ENCODE measurements around the gene RAB33A.

The RAB33A gene

DNA sequence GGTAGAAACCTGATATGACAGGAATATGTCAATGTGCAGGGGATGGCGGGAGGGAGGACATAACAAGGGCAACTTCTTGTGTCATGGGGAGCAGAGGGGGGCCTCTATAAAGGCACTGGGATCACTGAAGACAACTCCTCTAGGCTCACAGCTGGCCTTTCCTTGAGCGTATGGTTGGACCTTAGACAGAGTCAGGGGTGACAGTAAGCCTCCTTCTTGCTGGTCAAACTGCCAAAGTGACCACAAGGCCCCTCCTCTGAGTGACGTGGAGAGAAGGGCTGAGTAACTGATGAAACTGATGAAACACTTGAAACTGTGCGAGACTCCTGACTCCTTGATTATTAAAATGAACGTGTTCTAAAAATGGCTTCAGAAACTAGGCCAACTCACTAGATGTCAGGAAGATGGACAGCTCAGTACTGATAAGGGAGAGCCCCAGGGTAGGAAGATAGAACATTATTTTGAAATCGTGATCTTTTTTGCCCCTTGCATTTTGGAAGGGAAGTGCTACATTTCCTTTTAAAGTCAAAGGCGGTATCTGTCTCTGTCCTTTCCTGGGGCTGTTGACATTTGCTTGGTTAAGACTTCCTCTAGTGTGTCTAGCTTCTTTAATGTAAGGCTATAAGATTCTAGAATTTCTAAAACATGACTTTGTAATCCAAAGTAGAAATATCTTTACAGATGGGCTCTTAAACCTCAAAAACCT lies 1.6 kb downstream of the RAB33A start:
- Mint-ChIP-seq H3K4me3 (peak overlapping the region; percentile 79), H3K9me3 (peaks cover 42% of the 10 kb centered on the region), H3K27me3 (ENCODE audit: low read depth, poor library complexity) (peaks cover 34% of the 10 kb centered on the region), H3K36me3 (ENCODE audit: low read depth) (no peaks in the 10 kb centered on the region), H3K27ac (no peak overlapping the region), H3K4me1 (peaks cover 19% of the 10 kb centered on the region)
- TF ChIP-seq, protein P1, sequence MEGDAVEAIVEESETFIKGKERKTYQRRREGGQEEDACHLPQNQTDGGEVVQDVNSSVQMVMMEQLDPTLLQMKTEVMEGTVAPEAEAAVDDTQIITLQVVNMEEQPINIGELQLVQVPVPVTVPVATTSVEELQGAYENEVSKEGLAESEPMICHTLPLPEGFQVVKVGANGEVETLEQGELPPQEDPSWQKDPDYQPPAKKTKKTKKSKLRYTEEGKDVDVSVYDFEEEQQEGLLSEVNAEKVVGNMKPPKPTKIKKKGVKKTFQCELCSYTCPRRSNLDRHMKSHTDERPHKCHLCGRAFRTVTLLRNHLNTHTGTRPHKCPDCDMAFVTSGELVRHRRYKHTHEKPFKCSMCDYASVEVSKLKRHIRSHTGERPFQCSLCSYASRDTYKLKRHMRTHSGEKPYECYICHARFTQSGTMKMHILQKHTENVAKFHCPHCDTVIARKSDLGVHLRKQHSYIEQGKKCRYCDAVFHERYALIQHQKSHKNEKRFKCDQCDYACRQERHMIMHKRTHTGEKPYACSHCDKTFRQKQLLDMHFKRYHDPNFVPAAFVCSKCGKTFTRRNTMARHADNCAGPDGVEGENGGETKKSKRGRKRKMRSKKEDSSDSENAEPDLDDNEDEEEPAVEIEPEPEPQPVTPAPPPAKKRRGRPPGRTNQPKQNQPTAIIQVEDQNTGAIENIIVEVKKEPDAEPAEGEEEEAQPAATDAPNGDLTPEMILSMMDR (IDR thresholded peaks at IDR 0.05): no peak
- DNase-seq: no peak

GRCh38 chrX:130174045-130174704 lies 2.4 kb downstream of the RAB33A start:
- Mint-ChIP-seq H3K27ac (no peak overlapping the region), H3K36me3 (ENCODE audit: low read depth) (no peaks in the 10 kb centered on the region), H3K9me3 (peaks cover 38% of the 10 kb centered on the region), H3K4me3 (no peak overlapping the region), H3K27me3 (ENCODE audit: low read depth, poor library complexity) (peaks cover 34% of the 10 kb centered on the region), H3K4me1 (peaks cover 19% of the 10 kb centered on the region)
- TF ChIP-seq, protein P1 (IDR thresholded peaks at IDR 0.05): no peak
- no peak for DNase-seq

DNA sequence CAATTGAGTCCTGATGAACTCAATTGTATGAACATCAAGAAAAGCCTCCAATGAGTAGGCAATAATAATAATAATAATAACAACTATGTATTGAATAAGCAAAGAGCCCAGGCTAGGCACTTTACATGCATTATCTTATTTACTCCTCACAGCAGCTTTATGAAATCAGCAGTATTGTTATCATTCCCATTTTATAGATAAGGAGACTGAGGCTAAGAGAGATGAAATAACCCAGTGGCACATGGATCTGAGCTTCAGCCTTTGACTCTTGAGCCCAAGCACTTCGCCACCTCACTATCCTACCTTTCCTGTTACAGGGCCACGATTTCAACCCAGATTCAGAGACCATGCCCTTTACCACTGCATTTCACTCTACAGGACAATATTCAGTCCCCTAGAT lies 3.2 kb downstream of the RAB33A start:
- no peak overlapping the region for H3K4me3 Mint-ChIP-seq
- TF ChIP-seq, protein P1 (IDR thresholded peaks at IDR 0.05): no peak
- H3K36me3 Mint-ChIP-seq (ENCODE audit: low read depth): no peaks in the 10 kb centered on the region
- no peak overlapping the region for H3K27ac Mint-ChIP-seq
- H3K27me3 Mint-ChIP-seq (ENCODE audit: low read depth, poor library complexity): peaks cover 34% of the 10 kb centered on the region
- H3K9me3 Mint-ChIP-seq: peaks cover 39% of the 10 kb centered on the region
- no peak for DNase-seq
- H3K4me1 Mint-ChIP-seq: peaks cover 19% of the 10 kb centered on the region

- Mint-ChIP-seq H3K36me3 (ENCODE audit: low read depth) (no peaks in the 10 kb centered on the region), H3K4me3 (no peak overlapping the region), H3K4me1 (peaks cover 14% of the 10 kb centered on the region), H3K9me3 (peaks cover 34% of the 10 kb centered on the region), H3K27ac (no peak overlapping the region), H3K27me3 (ENCODE audit: low read depth, poor library complexity) (peaks cover 23% of the 10 kb centered on the region)
- no peak for DNase-seq
- TF ChIP-seq, protein P1 (IDR thresholded peaks at IDR 0.05): no peak
Measured at GRCh38 chrX:130176354-130176776, 4.6 kb downstream of the RAB33A start.

GRCh38 chrX:130176942-130177341 lies 5.2 kb downstream of the RAB33A start:
- Mint-ChIP-seq H3K4me3 (no peak overlapping the region), H3K36me3 (ENCODE audit: low read depth) (no peaks in the 10 kb centered on the region), H3K27ac (no peak overlapping the region), H3K4me1 (peaks cover 14% of the 10 kb centered on the region), H3K9me3 (peaks cover 34% of the 10 kb centered on the region), H3K27me3 (ENCODE audit: low read depth, poor library complexity) (peaks cover 22% of the 10 kb centered on the region)
- no peak for DNase-seq
- TF ChIP-seq, protein P1 (IDR thresholded peaks at IDR 0.05): no peak
